Measurements from ENCODE around the gene TIMD4.

TIMD4 gene

GRCh38 chr5:156871212-156871611 lies 91.8 kb downstream of the TIMD4 start:
- no peak overlapping the region for H3K4me3 ChIP-seq (ENCODE audit: low read depth, low read length)
- no peak for TF ChIP-seq MYC (IDR thresholded peaks at IDR 0.05; ENCODE audit: low read depth, low read length)
- TF ChIP-seq MAX (IDR thresholded peaks at IDR 0.05; ENCODE audit: low read depth, low read length), result no peak
- no peak for TF ChIP-seq POLR2A (IDR thresholded peaks at IDR 0.05; ENCODE audit: extremely low read depth, insufficient read length)
- TF ChIP-seq CTCF (IDR thresholded peaks at IDR 0.05; ENCODE audit: low read depth, low read length), result no peak
- no peak for DNase-seq (ENCODE audit: low read depth)

GRCh38 chr5:156870498-156870839 lies 92.6 kb downstream of the TIMD4 start:
- H3K4me3 ChIP-seq (ENCODE audit: low read depth, low read length), result no peak overlapping the region
- no peak for DNase-seq (ENCODE audit: low read depth)
- TF ChIP-seq MAX (IDR thresholded peaks at IDR 0.05; ENCODE audit: low read depth, low read length) (no peak), POLR2A (IDR thresholded peaks at IDR 0.05; ENCODE audit: extremely low read depth, insufficient read length) (no peak), CTCF (IDR thresholded peaks at IDR 0.05; ENCODE audit: low read depth, low read length) (no peak), MYC (IDR thresholded peaks at IDR 0.05; ENCODE audit: low read depth, low read length) (no peak)

Data from NB4 (cell line).